ENCODE data around the gene PPA1.

DNA sequence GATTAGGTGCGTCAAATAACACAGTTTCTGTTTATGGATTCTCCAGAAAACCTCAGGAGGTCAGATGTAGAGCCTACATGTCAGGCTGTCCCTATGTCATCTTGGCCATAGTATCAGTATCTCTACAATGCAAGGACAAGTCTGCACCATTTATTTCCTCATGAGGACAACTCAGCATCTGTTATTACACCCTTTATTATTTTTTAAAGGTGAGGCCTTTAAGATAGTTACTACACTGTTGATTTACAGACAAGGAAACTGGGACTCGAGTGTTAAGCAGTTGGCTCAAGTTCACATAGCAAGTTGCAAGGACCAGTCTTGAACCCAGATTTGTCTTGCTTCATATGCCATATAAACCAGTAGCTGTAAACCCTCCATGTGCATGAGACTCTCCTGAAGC, 23.2 kb upstream of the PPA1 start:
- TF ChIP-seq, protein P1, sequence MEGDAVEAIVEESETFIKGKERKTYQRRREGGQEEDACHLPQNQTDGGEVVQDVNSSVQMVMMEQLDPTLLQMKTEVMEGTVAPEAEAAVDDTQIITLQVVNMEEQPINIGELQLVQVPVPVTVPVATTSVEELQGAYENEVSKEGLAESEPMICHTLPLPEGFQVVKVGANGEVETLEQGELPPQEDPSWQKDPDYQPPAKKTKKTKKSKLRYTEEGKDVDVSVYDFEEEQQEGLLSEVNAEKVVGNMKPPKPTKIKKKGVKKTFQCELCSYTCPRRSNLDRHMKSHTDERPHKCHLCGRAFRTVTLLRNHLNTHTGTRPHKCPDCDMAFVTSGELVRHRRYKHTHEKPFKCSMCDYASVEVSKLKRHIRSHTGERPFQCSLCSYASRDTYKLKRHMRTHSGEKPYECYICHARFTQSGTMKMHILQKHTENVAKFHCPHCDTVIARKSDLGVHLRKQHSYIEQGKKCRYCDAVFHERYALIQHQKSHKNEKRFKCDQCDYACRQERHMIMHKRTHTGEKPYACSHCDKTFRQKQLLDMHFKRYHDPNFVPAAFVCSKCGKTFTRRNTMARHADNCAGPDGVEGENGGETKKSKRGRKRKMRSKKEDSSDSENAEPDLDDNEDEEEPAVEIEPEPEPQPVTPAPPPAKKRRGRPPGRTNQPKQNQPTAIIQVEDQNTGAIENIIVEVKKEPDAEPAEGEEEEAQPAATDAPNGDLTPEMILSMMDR (conservative IDR thresholded peaks at IDR 0.05; ENCODE audit: low read depth, low read length), result no peak
- no peak for TF ChIP-seq EZH2 (IDR thresholded peaks at IDR 0.05; ENCODE audit: borderline replicate concordance, low read depth, low read length, poor library complexity, severe bottlenecking)

All from A673 (cell line).